Measurements from ENCODE around the gene ACIN1.

ACIN1 gene

GRCh38 chr14:23079716-23080115 is 15.2 kb downstream of the ACIN1 start:
- no peak for DNase-seq

GRCh38 chr14:23078692-23079116 is 16.2 kb downstream of the ACIN1 start:
- DNase-seq = no peak

GRCh38 chr14:23077962-23078361 is 17.0 kb downstream of the ACIN1 start:
- no peak for DNase-seq

GRCh38 chr14:23076785-23077408 is 18.0 kb downstream of the ACIN1 start:
- DNase-seq = peak; percentile 44

GRCh38 chr14:23074906-23075305 is 20.0 kb downstream of the ACIN1 start:
- DNase-seq = no peak

GRCh38 chr14:23071921-23072539 is 22.9 kb downstream of the ACIN1 start:
- DNase-seq = no peak

GRCh38 chr14:23071244-23071920 is 23.6 kb downstream of the ACIN1 start:
- DNase-seq = peak; percentile 91

GRCh38 chr14:23070262-23071129 is 24.4 kb downstream of the ACIN1 start:
- DNase-seq = no peak

GRCh38 chr14:23069413-23069806 is 25.5 kb downstream of the ACIN1 start:
- no peak for DNase-seq

GRCh38 chr14:23068789-23069412 is 26.0 kb downstream of the ACIN1 start:
- peak; percentile 86 for DNase-seq

GRCh38 chr14:23067847-23068788 is 26.8 kb downstream of the ACIN1 start:
- no peak for DNase-seq

- DNase-seq = no peak
These were observed 27.8 kb downstream of the ACIN1 start for GRCh38 chr14:23066855-23067744.

GRCh38 chr14:23066368-23066767 is 28.6 kb downstream of the ACIN1 start:
- no peak for DNase-seq

- no peak for DNase-seq
These were observed 31.3 kb downstream of the ACIN1 start for GRCh38 chr14:23063601-23064000.

GRCh38 chr14:23062002-23062401 is 32.9 kb downstream of the ACIN1 start:
- DNase-seq = no peak

GRCh38 chr14:23060536-23061260 is 34.2 kb downstream of the ACIN1 start:
- DNase-seq = no peak

GRCh38 chr14:23058654-23059504 is 36.1 kb downstream of the ACIN1 start:
- DNase-seq = no peak

GRCh38 chr14:23057757-23058653 is 36.9 kb downstream of the ACIN1 start:
- peak; percentile 91 for DNase-seq
